ENCODE measurements around the gene TCP11L2. TPM values are rescaled to one million over a fixed set of nuclear protein-coding genes. Genes with fewer than 3 reads are reported as not detected.

Gene TCP11L2
- total and polyA plus RNA-seq, 9 of the 15 experiments (the other 6 are each of a cell fraction or from before 2014, with no cell fraction given), result 0.39 to 4.5 (median 1.3) TPM

- Histone ChIP-seq H3K9me3 (replicated peaks; ENCODE audit: control insufficient read depth, insufficient read depth, low read depth, low read length) (no peaks in the 10 kb centered on the region), H3K9ac (ENCODE audit: insufficient read depth in 1 of 2, low read depth in 2 of 2, low read length in 2 of 2) (no peak overlapping the region), H3K79me2 (ENCODE audit: control insufficient read depth, insufficient read depth, low read length) (no peaks in the 10 kb centered on the region), H3K4me1 (replicated peaks in 1 of 2; ENCODE audit: control insufficient read depth in 2 of 2, insufficient read depth in 2 of 2, low read length in 2 of 2) (no peaks in the 10 kb centered on the region), H2AFZ (ENCODE audit: low read depth, low read length) (no peak overlapping the region), H3K36me3 (ENCODE audit: control insufficient read depth, insufficient read depth, low read length) (peaks cover 22% of the 10 kb centered on the region; the same call in 1 of the 3 replicates), H3K27ac (ENCODE audit: extremely low read depth, low read depth, low read length) (no peak overlapping the region), H3K27me3 (ENCODE audit: control insufficient read depth in 2 of 2, insufficient read depth in 2 of 2, low read length in 2 of 2) (no peaks in the 10 kb centered on the region), H3K4me3 (no peak overlapping the region), H4K20me1 (replicated peaks; ENCODE audit: control insufficient read depth, insufficient read depth, low read length) (no peaks in the 10 kb centered on the region), H3K9me1 (ENCODE audit: control insufficient read depth, insufficient read depth, low read length) (no peaks in the 10 kb centered on the region), H3K4me2 (ENCODE audit: insufficient read depth, low read length) (no peak overlapping the region)
- FAIRE-seq (no peak), ATAC-seq (no peak), DNase-seq (ENCODE audit: extremely low read depth in 1 of 4, low spot score in 3 of 4) (no peak)
- TF ChIP-seq HDAC8 (tag; IDR thresholded peaks at IDR 0.05) (no peak), GMEB1 (CRISPR knock-in tag; IDR thresholded peaks at IDR 0.05) (no peak), HNRNPLL (IDR thresholded peaks at IDR 0.05; ENCODE audit: low read depth, low read length, poor library complexity, severe bottlenecking) (no peak), ZBTB11 (CRISPR knock-in tag; IDR thresholded peaks at IDR 0.05) (no peak), MXI1 (IDR thresholded peaks at IDR 0.05; ENCODE audit: low read depth, low read length) (no peak), CREBBP (IDR thresholded peaks at IDR 0.05; ENCODE audit: low read depth, low read length) (no peak), PHB (CRISPR knock-in tag; IDR thresholded peaks at IDR 0.05) (no peak), VEZF1 (CRISPR knock-in tag; IDR thresholded peaks at IDR 0.05) (no peak)
- intact Hi-C loops (cut with micrococcal nuclease), result loop anchor here (1.0 to 10.0 kb wide), 3 partner anchors 298 to 531 kb away; no protein-coding TSS in a partner anchor
- in situ Hi-C loops (cut with MboI), result no loop called here
- 88% methylated on average over 5 of the region's 5 CpGs for WGBS (ENCODE audit: insufficient coverage, low coverage, missing lambda C conversion rate)
- BruUV-seq (replicated peaks), result no TSS peak
- ChIA-PET CTCF (ENCODE audit: low intra/inter-chr PET ratio) (interaction anchor here (0.6 to 3.5 kb wide), 5 partner anchors 160 to 718 kb away, joined by 3 to 35 read pairs (median 5); no protein-coding TSS in a partner anchor), POLR2A (interaction anchor here (0.6 kb wide), 1 partner anchor 807 kb away, joined by 3 read pairs; no protein-coding TSS in a partner anchor)
These were observed 84.4 kb downstream of the TCP11L2 start for GRCh38 chr12:106386813-106387535.
